PC-3 (cell line): ENCODE data around the gene DNAH1. TPM values are rescaled to one million over a fixed set of nuclear protein-coding genes. Genes with fewer than 3 reads are reported as not detected.

Experiments used
- ATAC-seq: fragments of 200-7000 bp; cut with Tn5 transposase; 2 replicates; pipeline ENCODE4 v1.9.1; 2020; ENCODE audit warnings: mild to moderate bottlenecking, moderate library complexity
- BruUV-seq: library from RNA; stranded (reverse); fragments of 400-500 nt; replicated peaks from 2 replicates; lab custom pipeline; 2021; lab: Mats Ljungman, UMichigan
- CTCF ChIA-PET: fragments of 300-600 bp; sonication (Branson Sonifier 250); formaldehyde crosslinking; loops from one replicate; lab custom pipeline; 2022; ENCODE audit warnings: antibody characterized with exemption; lab: Charles Lee
- POLR2A ChIA-PET: fragments of 300-600 bp; sonication (Branson Sonifier 250); formaldehyde crosslinking; loops from one replicate; lab custom pipeline; 2022; ENCODE audit warnings: antibody characterized with exemption; ENCODE audit not compliant: unreplicated experiment; lab: Charles Lee
- DNase-seq: peaks from one replicate; pipeline ENCODE4 v3.0.0-alpha.2; 2015
- H2AFZ ChIP-seq: fragments of 300-600 bp; sonication (generic); 2 replicates; pipeline ENCODE4 v1.6.0; 2016; ENCODE audit warnings: antibody characterized with exemption, low read length
- H3F3A ChIP-seq: fragments of 300-600 bp; sonication (generic); one replicate; pipeline ENCODE4 v1.6.0; 2017; ENCODE audit warnings: antibody characterized with exemption, low read length, control low read depth, mild to moderate bottlenecking; ENCODE audit not compliant: unreplicated experiment
- H3K27ac ChIP-seq: fragments of 300-600 bp; sonication (generic); 2 replicates; pipeline ENCODE4 v1.5.1; 2016; ENCODE audit warnings: mild to moderate bottlenecking, low read length
- H3K27me3 ChIP-seq: fragments of 300-600 bp; sonication (generic); 2 replicates; pipeline ENCODE4 v1.6.1; 2016; ENCODE audit warnings: low read length, mixed read lengths
- H3K36me3 ChIP-seq: fragments of 300-600 bp; sonication (generic); 2 replicates; pipeline ENCODE4 v1.6.1; 2016; ENCODE audit warnings: low read depth, mixed run types, low read length, mixed read lengths
- H3K4me1 ChIP-seq: fragments of 300-600 bp; sonication (generic); 2 replicates; pipeline ENCODE4 v1.5.1; 2016; ENCODE audit warnings: low read length; ENCODE audit not compliant: insufficient read depth
- H3K4me2 ChIP-seq: fragments of 300-600 bp; sonication (generic); 2 replicates; pipeline ENCODE4 v1.6.0; 2016; ENCODE audit warnings: low read length
- H3K4me3 ChIP-seq: fragments of 300-600 bp; sonication (generic); 2 replicates; pipeline ENCODE4 v1.5.1; 2016; ENCODE audit warnings: mild to moderate bottlenecking, low read length, mixed read lengths
- H3K79me2 ChIP-seq: fragments of 300-600 bp; sonication (generic); 2 replicates; pipeline ENCODE4 v1.6.1; 2017; ENCODE audit warnings: low read length, mixed read lengths
- H3K9ac ChIP-seq: fragments of 300-600 bp; sonication (generic); 2 replicates; pipeline ENCODE4 v1.6.0; 2016; ENCODE audit warnings: mild to moderate bottlenecking, low read length
- H3K9me2 ChIP-seq: fragments of 300-600 bp; sonication (generic); replicated peaks from 2 replicates; pipeline ENCODE4 v1.6.1; 2016; ENCODE audit warnings: mixed run types, low read length, mixed read lengths
- H3K9me3 ChIP-seq: fragments of 300-600 bp; sonication (generic); 2 replicates; pipeline ENCODE4 v1.6.1; 2016; ENCODE audit warnings: low read length, mixed read lengths
- H4K20me1 ChIP-seq: fragments of 300-600 bp; sonication (generic); 2 replicates; pipeline ENCODE4 v1.6.1; 2016; ENCODE audit warnings: low read length, mixed read lengths
- EZH2 ChIP-seq: fragments of 300-600 bp; sonication (generic); IDR thresholded peaks from one replicate; pipeline ENCODE4 v1.6.1; 2017; ENCODE audit warnings: antibody characterized with exemption, mild to moderate bottlenecking, low read length; ENCODE audit not compliant: unreplicated experiment
- EZH2phosphoT487 ChIP-seq: fragments of 300-600 bp; sonication (generic); IDR thresholded peaks from 2 replicates; pipeline ENCODE4 v1.6.1; 2018; ENCODE audit warnings: mild to moderate bottlenecking, antibody characterized with exemption, low read length, borderline replicate concordance
- intact Hi-C: fragments of 100-400 bp; cut with micrococcal nuclease; formaldehyde crosslinking; loops from 2 replicates; pipeline ENCODE4 v1.9.0; 2023
- total RNA-seq: library from RNA; depleted of rRNA; stranded (reverse); fragments of >200 nt; gene quantifications from 2 replicates; pipeline ENCODE4 v1.2.3, GENCODE V29; 2014
- TF ChIP-seq, protein P1 (sequence below): fragments of 300-600 bp; sonication (generic); conservative IDR thresholded peaks from 2 replicates; pipeline ENCODE4 v1.5.1; 2017; ENCODE audit warnings: antibody characterized with exemption, low read depth, mild to moderate bottlenecking, low read length

The DNAH1 gene
- total RNA-seq, 1 experiment from 2014 or later = 2.2 TPM

DNA sequence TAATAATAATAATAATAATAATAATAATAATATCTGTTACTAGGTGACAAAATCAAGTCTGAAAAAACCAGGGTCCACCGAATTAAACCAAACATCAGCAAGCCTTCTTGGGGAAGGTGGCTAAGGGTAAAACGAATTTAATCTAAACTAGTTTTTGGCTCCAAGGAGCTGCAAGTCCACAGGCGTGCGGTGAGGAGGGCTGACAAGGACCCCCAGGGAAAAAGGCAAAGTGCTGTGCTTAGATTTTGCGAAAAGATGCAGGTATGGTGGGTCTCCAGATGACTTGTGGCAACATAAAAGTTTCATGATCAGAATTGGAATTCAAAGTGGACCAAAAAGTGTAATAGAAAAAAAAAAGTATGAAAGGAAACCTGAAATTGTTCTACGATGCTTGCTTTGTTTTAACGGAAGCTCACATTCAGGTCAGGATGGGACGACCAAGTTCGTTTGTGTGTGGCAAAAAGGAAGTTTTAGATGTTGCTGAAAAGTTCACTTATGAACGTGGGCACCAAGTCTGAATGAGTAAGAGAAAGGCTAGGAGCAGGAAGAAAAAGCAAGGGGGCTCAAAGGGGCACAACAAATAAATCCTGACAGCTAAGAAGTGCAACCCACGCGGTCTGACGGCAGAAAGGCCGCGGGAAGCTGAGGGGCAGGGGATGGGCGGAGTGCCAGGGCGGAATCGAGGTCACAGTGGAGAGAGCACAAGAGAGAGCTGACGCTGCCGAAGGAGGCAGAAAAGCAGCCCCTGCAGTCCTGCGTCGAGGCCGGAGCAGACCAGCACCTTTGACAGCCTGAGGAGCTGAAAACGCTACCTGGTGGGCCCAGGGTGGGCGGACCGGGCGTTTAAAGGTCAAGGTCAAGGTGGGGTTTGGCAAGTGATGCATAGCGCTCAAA lies 38.8 kb upstream of the DNAH1 start:
- peak; percentile 16; the same call in 1 of the 2 replicates for ATAC-seq
- TSS peak; percentile 34 for BruUV-seq
- Histone ChIP-seq H3K4me1 (peaks cover 29% of the 10 kb centered on the region), H3K9me2 (no peaks in the 10 kb centered on the region), H3K4me3 (peak overlapping the region; percentile 76), H4K20me1 (peaks cover 48% of the 10 kb centered on the region), H3K79me2 (peaks cover 64% of the 10 kb centered on the region), H3F3A (no peaks in the 10 kb centered on the region), H3K9ac (peak overlapping the region; percentile 99), H3K9me3 (no peaks in the 10 kb centered on the region), H3K4me2 (peak overlapping the region; percentile 89), H3K36me3 (peaks cover 22% of the 10 kb centered on the region), H3K27me3 (no peaks in the 10 kb centered on the region), H2AFZ (no peak overlapping the region), H3K27ac (peak overlapping the region; percentile 86)
- CTCF ChIA-PET = interaction anchor here (0.6 to 1.1 kb wide), 2 partner anchors 62 to 599 kb away, joined by 3 read pairs; no protein-coding TSS in a partner anchor
- POLR2A ChIA-PET = interaction anchor here (0.6 to 1.4 kb wide), 5 partner anchors 29 to 427 kb away, joined by 3 to 20 read pairs (median 11); partner anchors contain the start of gene PPM1M
- peak; percentile 65 for DNase-seq
- TF ChIP-seq, protein P1, sequence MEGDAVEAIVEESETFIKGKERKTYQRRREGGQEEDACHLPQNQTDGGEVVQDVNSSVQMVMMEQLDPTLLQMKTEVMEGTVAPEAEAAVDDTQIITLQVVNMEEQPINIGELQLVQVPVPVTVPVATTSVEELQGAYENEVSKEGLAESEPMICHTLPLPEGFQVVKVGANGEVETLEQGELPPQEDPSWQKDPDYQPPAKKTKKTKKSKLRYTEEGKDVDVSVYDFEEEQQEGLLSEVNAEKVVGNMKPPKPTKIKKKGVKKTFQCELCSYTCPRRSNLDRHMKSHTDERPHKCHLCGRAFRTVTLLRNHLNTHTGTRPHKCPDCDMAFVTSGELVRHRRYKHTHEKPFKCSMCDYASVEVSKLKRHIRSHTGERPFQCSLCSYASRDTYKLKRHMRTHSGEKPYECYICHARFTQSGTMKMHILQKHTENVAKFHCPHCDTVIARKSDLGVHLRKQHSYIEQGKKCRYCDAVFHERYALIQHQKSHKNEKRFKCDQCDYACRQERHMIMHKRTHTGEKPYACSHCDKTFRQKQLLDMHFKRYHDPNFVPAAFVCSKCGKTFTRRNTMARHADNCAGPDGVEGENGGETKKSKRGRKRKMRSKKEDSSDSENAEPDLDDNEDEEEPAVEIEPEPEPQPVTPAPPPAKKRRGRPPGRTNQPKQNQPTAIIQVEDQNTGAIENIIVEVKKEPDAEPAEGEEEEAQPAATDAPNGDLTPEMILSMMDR = no peak
- TF ChIP-seq EZH2phosphoT487 (no peak), EZH2 (no peak)
- intact Hi-C loops = loop anchor here (2.0 to 5.0 kb wide), 3 partner anchors 40 to 220 kb away; partner anchors contain the start of genes DUSP7 and TWF2

DNA sequence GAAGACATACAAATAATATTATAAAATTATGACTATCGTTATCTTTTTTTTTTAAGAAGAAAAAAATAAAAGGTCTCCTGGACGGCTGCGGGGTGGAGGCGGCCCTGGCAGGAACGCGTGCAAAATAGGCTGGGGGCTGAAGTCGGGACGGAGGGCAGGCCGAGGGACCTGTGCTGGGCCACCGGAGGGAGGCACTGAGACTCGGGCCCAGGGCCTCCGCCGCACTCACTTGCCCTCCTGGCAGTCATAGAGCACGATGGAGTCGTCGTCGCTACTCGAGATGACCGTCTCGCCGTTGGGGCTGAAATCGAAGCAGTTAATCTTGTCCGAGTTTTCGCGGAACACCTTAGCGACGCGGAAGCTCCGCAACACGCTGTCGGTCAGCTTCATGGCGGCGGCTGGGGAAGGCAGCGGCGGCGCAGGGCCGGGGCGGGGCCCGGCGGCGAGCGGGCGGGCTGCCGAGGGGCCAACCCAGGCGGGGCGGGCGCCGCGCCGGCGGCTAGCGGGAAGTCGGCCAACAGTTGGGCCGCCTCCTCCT lies 38.1 kb upstream of the DNAH1 start:
- no peaks in the 10 kb centered on the region for H3K9me2 ChIP-seq
- no peaks in the 10 kb centered on the region for H3K27me3 ChIP-seq
- peak overlapping the region; percentile 89 for H3K4me2 ChIP-seq
- ATAC-seq = peak; percentile 66
- BruUV-seq = TSS peak; percentile 26
- peaks cover 29% of the 10 kb centered on the region for H3K4me1 ChIP-seq
- peaks cover 56% of the 10 kb centered on the region for H3K79me2 ChIP-seq
- peak overlapping the region; percentile 86 for H3K27ac ChIP-seq
- peak overlapping the region; percentile 82 for H2AFZ ChIP-seq
- peaks cover 42% of the 10 kb centered on the region for H4K20me1 ChIP-seq
- H3K36me3 ChIP-seq = peaks cover 15% of the 10 kb centered on the region; the same call in 1 of the 2 replicates
- peak overlapping the region; percentile 99 for H3K9ac ChIP-seq
- no peak for DNase-seq
- H3K4me3 ChIP-seq = peak overlapping the region; percentile 76
- intact Hi-C loops = loop anchor here (1.0 to 5.0 kb wide), 4 partner anchors 41 to 221 kb away; partner anchors contain the start of genes DUSP7 and TWF2
- TF ChIP-seq, protein P1 = peak; percentile 19; the same call in 1 of the 2 replicates
- no peak for TF ChIP-seq EZH2
- ChIA-PET CTCF (interaction anchor here (0.6 to 1.1 kb wide), 2 partner anchors 32 to 61 kb away, joined by 3 read pairs; partner anchors contain the start of gene PPM1M), POLR2A (interaction anchor here (0.6 to 1.4 kb wide), 7 partner anchors 9 to 426 kb away, joined by 3 to 20 read pairs (median 3); partner anchors contain the start of genes GLYCTK, PPM1M and TWF2)
- H3K9me3 ChIP-seq = no peaks in the 10 kb centered on the region
- no peaks in the 10 kb centered on the region for H3F3A ChIP-seq
